ENCODE data around the gene NHLH1. TPM values are rescaled to one million over a fixed set of nuclear protein-coding genes. Genes with fewer than 3 reads are reported as not detected.

NHLH1 gene
- total and polyA plus RNA-seq, 3 experiments from 2014 or later, result 0.38 to 0.48 TPM; not detected in 1

GRCh38 chr1:160409486-160409885 lies 42.6 kb downstream of the NHLH1 start:
- H3K27ac Mint-ChIP-seq, result peak overlapping the region in 2 of 8 donors; percentile 48 to 74
- H3K9me3 Mint-ChIP-seq, result no peaks in the 10 kb centered on the region
- Histone ChIP-seq H3K27ac (ENCODE audit: low read depth, low read length) (no peak overlapping the region), H3K36me3 (ENCODE audit: insufficient read depth, low read length) (no peaks in the 10 kb centered on the region), H3K4me1 (ENCODE audit: insufficient read depth, low read length) (no peaks in the 10 kb centered on the region), H3K4me3 (ENCODE audit: low read length) (no peak overlapping the region), H3K27me3 (ENCODE audit: insufficient read depth, low read length, poor library complexity, severe bottlenecking) (no peaks in the 10 kb centered on the region), H3K9me3 (ENCODE audit: low read length) (no peaks in the 10 kb centered on the region)
- ChIA-PET POLR2A (no interaction called here), CTCF (no interaction called here)
- no peaks in the 10 kb centered on the region for H3K36me3 Mint-ChIP-seq
- H3K27me3 Mint-ChIP-seq, result peaks cover 0 to 2% of the 10 kb centered on the region in 2 donors
- H3K4me3 Mint-ChIP-seq, result no peak overlapping the region
- DNase-seq, result no peak
- no peaks in the 10 kb centered on the region for H3K4me1 Mint-ChIP-seq

DNA sequence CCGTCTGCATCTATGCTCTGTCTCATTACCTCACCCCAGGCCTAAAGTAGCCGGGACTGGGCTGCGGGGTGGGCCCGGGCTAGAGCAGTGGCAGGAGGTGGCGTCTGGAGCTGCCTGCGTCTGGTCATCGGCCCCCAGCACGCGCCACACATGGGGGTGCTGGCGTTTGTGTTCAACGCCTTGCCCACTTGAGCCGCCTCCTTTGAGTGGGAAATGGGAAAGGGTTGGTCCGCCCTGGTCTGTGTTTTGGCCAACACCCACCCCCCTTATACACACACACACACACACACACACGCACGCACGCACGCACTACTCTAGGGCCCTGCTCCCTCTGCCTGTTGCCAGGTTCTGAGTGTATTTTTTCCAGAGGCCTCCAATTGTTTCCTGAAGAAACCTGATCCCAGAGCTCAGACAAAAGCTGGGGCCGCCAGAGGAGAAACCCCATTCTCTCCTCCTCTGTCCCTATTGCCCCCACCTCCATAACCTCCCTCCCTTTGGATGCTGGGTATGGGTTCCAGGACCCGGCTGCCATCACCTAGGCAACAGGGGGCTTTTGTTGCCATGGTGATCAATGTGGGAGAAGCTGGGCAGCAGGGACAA lies 43.6 kb downstream of the NHLH1 start:
- peaks cover 0 to 2% of the 10 kb centered on the region in 2 donors for H3K27me3 Mint-ChIP-seq
- Histone ChIP-seq H3K36me3 (ENCODE audit: insufficient read depth, low read length) (no peaks in the 10 kb centered on the region), H3K9me3 (ENCODE audit: low read length) (no peaks in the 10 kb centered on the region), H3K27ac (ENCODE audit: low read depth, low read length) (no peak overlapping the region), H3K4me1 (ENCODE audit: insufficient read depth, low read length) (no peaks in the 10 kb centered on the region), H3K27me3 (ENCODE audit: insufficient read depth, low read length, poor library complexity, severe bottlenecking) (no peaks in the 10 kb centered on the region), H3K4me3 (ENCODE audit: low read length) (no peak overlapping the region)
- no peaks in the 10 kb centered on the region for H3K9me3 Mint-ChIP-seq
- H3K36me3 Mint-ChIP-seq, result no peaks in the 10 kb centered on the region
- POLR2A ChIA-PET, result no interaction called here
- no peak for DNase-seq
- H3K27ac Mint-ChIP-seq, result no peak overlapping the region
- CTCF ChIA-PET, result no interaction called here
- no peak overlapping the region for H3K4me3 Mint-ChIP-seq
- H3K4me1 Mint-ChIP-seq, result no peaks in the 10 kb centered on the region

GRCh38 chr1:160411271-160412027 lies 44.6 kb downstream of the NHLH1 start:
- H3K9me3 Mint-ChIP-seq, result no peaks in the 10 kb centered on the region
- no peak for DNase-seq
- no peak overlapping the region for H3K4me3 Mint-ChIP-seq
- peak overlapping the region in 1 of 8 donors; percentile 88 for H3K27ac Mint-ChIP-seq
- peaks cover 0 to 2% of the 10 kb centered on the region in 2 donors for H3K27me3 Mint-ChIP-seq
- no peak overlapping the region for H3K27ac ChIP-seq (ENCODE audit: low read depth, low read length)
- no peaks in the 10 kb centered on the region for H3K4me1 ChIP-seq (ENCODE audit: insufficient read depth, low read length)
- H3K4me3 ChIP-seq (ENCODE audit: low read length), result no peak overlapping the region
- no peaks in the 10 kb centered on the region for H3K9me3 ChIP-seq (ENCODE audit: low read length)
- CTCF ChIA-PET, result interaction anchor here (1.0 kb wide), 1 partner anchor 133 kb away, joined by 3 read pairs; no protein-coding TSS in a partner anchor
- POLR2A ChIA-PET, result no interaction called here
- H3K27me3 ChIP-seq (ENCODE audit: insufficient read depth, low read length, poor library complexity, severe bottlenecking), result no peaks in the 10 kb centered on the region
- no peaks in the 10 kb centered on the region for H3K4me1 Mint-ChIP-seq
- H3K36me3 ChIP-seq (ENCODE audit: insufficient read depth, low read length), result no peaks in the 10 kb centered on the region
- no peaks in the 10 kb centered on the region for H3K36me3 Mint-ChIP-seq

GRCh38 chr1:160412028-160412362 lies 45.1 kb downstream of the NHLH1 start:
- Histone ChIP-seq H3K27ac (ENCODE audit: low read depth, low read length) (no peak overlapping the region), H3K9me3 (ENCODE audit: low read length) (no peaks in the 10 kb centered on the region), H3K27me3 (ENCODE audit: insufficient read depth, low read length, poor library complexity, severe bottlenecking) (no peaks in the 10 kb centered on the region), H3K4me3 (ENCODE audit: low read length) (no peak overlapping the region), H3K36me3 (ENCODE audit: insufficient read depth, low read length) (no peaks in the 10 kb centered on the region), H3K4me1 (ENCODE audit: insufficient read depth, low read length) (no peaks in the 10 kb centered on the region)
- Mint-ChIP-seq H3K36me3 (no peaks in the 10 kb centered on the region), H3K9me3 (no peaks in the 10 kb centered on the region), H3K4me3 (no peak overlapping the region), H3K4me1 (no peaks in the 10 kb centered on the region), H3K27me3 (peaks cover 0 to 2% of the 10 kb centered on the region in 2 donors), H3K27ac (no peak overlapping the region)
- ChIA-PET POLR2A (no interaction called here), CTCF (interaction anchor here (1.0 kb wide), 1 partner anchor 132 kb away, joined by 3 read pairs; no protein-coding TSS in a partner anchor)
- DNase-seq, result no peak

GRCh38 chr1:160413716-160414115 lies 46.8 kb downstream of the NHLH1 start:
- no peak for DNase-seq
- no peak overlapping the region for H3K4me3 ChIP-seq (ENCODE audit: low read length)
- ChIA-PET POLR2A (no interaction called here), CTCF (no interaction called here)
- Mint-ChIP-seq H3K4me1 (no peaks in the 10 kb centered on the region), H3K4me3 (no peak overlapping the region), H3K27ac (peak overlapping the region in 1 of 8 donors; percentile 24), H3K27me3 (peaks cover 0 to 2% of the 10 kb centered on the region in 2 donors), H3K9me3 (no peaks in the 10 kb centered on the region), H3K36me3 (no peaks in the 10 kb centered on the region)
- H3K27ac ChIP-seq (ENCODE audit: low read depth, low read length), result no peak overlapping the region
- H3K4me1 ChIP-seq (ENCODE audit: insufficient read depth, low read length), result no peaks in the 10 kb centered on the region
- no peaks in the 10 kb centered on the region for H3K27me3 ChIP-seq (ENCODE audit: insufficient read depth, low read length, poor library complexity, severe bottlenecking)
- H3K9me3 ChIP-seq (ENCODE audit: low read length), result no peaks in the 10 kb centered on the region
- H3K36me3 ChIP-seq (ENCODE audit: insufficient read depth, low read length), result no peaks in the 10 kb centered on the region

- Histone ChIP-seq H3K4me3 (ENCODE audit: low read length) (no peak overlapping the region), H3K27me3 (ENCODE audit: insufficient read depth, low read length, poor library complexity, severe bottlenecking) (no peaks in the 10 kb centered on the region), H3K9me3 (ENCODE audit: low read length) (no peaks in the 10 kb centered on the region), H3K4me1 (ENCODE audit: insufficient read depth, low read length) (no peaks in the 10 kb centered on the region), H3K27ac (ENCODE audit: low read depth, low read length) (no peak overlapping the region), H3K36me3 (ENCODE audit: insufficient read depth, low read length) (no peaks in the 10 kb centered on the region)
- H3K27me3 Mint-ChIP-seq, result peaks cover 0 to 2% of the 10 kb centered on the region in 2 donors
- no peak overlapping the region for H3K4me3 Mint-ChIP-seq
- H3K9me3 Mint-ChIP-seq, result no peaks in the 10 kb centered on the region
- no peaks in the 10 kb centered on the region for H3K36me3 Mint-ChIP-seq
- H3K27ac Mint-ChIP-seq, result no peak overlapping the region
- POLR2A ChIA-PET, result no interaction called here
- H3K4me1 Mint-ChIP-seq, result no peaks in the 10 kb centered on the region
- no peak for DNase-seq
- CTCF ChIA-PET, result no interaction called here
Measured at GRCh38 chr1:160414881-160415280, 48.0 kb downstream of the NHLH1 start.

DNA sequence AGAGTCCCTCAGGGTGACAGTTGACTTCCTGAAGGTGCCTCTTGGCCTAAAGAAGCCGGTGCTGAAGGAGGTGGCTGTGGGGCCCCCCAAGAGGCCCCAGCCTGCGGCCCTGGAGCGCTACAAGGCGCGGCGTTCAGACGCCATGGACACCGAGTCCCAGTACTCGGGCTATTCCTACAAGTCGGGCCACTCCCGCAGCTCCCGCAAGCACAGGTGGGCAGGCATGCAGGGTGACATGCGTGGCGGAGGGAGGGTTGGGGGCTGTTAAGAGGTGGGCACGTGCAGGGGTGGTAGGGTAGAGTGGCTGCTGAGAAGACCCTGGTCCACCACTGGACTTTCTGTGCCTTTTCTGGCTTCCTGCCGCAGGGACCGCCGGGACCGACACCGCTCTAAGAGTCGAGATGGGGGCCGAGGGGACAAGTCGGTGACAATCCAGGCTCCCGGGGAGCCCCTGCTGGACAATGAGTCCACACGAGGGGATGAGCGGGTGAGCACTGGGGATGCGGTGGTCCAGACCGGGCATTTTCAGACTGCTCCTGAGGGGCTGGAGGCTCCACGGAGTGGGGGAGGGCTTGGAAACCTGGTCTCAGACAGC lies 48.9 kb downstream of the NHLH1 start:
- H3K9me3 ChIP-seq (ENCODE audit: low read length), result no peaks in the 10 kb centered on the region
- ChIA-PET CTCF (no interaction called here), POLR2A (no interaction called here)
- no peak overlapping the region for H3K27ac ChIP-seq (ENCODE audit: low read depth, low read length)
- DNase-seq, result no peak
- H3K27me3 Mint-ChIP-seq, result peaks cover 0 to 5% of the 10 kb centered on the region in 2 donors
- no peak overlapping the region for H3K4me3 Mint-ChIP-seq
- no peaks in the 10 kb centered on the region for H3K36me3 ChIP-seq (ENCODE audit: insufficient read depth, low read length)
- no peaks in the 10 kb centered on the region for H3K27me3 ChIP-seq (ENCODE audit: insufficient read depth, low read length, poor library complexity, severe bottlenecking)
- no peaks in the 10 kb centered on the region for H3K36me3 Mint-ChIP-seq
- no peaks in the 10 kb centered on the region for H3K4me1 ChIP-seq (ENCODE audit: insufficient read depth, low read length)
- H3K4me3 ChIP-seq (ENCODE audit: low read length), result no peak overlapping the region
- H3K27ac Mint-ChIP-seq, result no peak overlapping the region
- H3K9me3 Mint-ChIP-seq, result no peaks in the 10 kb centered on the region
- H3K4me1 Mint-ChIP-seq, result no peaks in the 10 kb centered on the region

GRCh38 chr1:160416369-160416768 lies 49.5 kb downstream of the NHLH1 start:
- no peak overlapping the region for H3K4me3 ChIP-seq (ENCODE audit: low read length)
- H3K27me3 ChIP-seq (ENCODE audit: insufficient read depth, low read length, poor library complexity, severe bottlenecking), result no peaks in the 10 kb centered on the region
- CTCF ChIA-PET, result no interaction called here
- H3K27ac ChIP-seq (ENCODE audit: low read depth, low read length), result no peak overlapping the region
- H3K4me1 ChIP-seq (ENCODE audit: insufficient read depth, low read length), result no peaks in the 10 kb centered on the region
- Mint-ChIP-seq H3K27me3 (peaks cover 0 to 4% of the 10 kb centered on the region in 2 donors), H3K4me1 (no peaks in the 10 kb centered on the region), H3K27ac (peak overlapping the region in 1 of 8 donors; percentile 75), H3K36me3 (no peaks in the 10 kb centered on the region), H3K4me3 (no peak overlapping the region), H3K9me3 (no peaks in the 10 kb centered on the region)
- no peaks in the 10 kb centered on the region for H3K9me3 ChIP-seq (ENCODE audit: low read length)
- no peak for DNase-seq
- POLR2A ChIA-PET, result no interaction called here
- H3K36me3 ChIP-seq (ENCODE audit: insufficient read depth, low read length), result no peaks in the 10 kb centered on the region

Data from CD8-positive, alpha-beta memory T cell (primary cell).